Fibroblast of mammary gland (primary cell): ENCODE measurements around the gene AFF3.
"Not testable (repeated sequence)": the region's sequence is repeated elsewhere in the genome, so short reads cannot be mapped to it uniquely, and the experiment has no call there.

Experiments
- DNase-seq: peaks from one replicate; pipeline ENCODE4 v3.0.0-alpha.2; 2010; ENCODE audit warnings: low read depth
- H3K4me3 ChIP-seq: 2 replicates; pipeline ENCODE4 v1.5.1; 2011; ENCODE audit warnings: low read depth, mild to moderate bottlenecking, low read length, moderate library complexity; ENCODE audit not compliant: control insufficient read depth
- TF ChIP-seq, protein P1 (sequence below): conservative IDR thresholded peaks from 2 replicates; pipeline ENCODE4 v1.5.1; 2011; ENCODE audit warnings: low read depth, low read length, inconsistent platforms; ENCODE audit not compliant: control insufficient read depth, insufficient read depth

Gene AFF3

DNA sequence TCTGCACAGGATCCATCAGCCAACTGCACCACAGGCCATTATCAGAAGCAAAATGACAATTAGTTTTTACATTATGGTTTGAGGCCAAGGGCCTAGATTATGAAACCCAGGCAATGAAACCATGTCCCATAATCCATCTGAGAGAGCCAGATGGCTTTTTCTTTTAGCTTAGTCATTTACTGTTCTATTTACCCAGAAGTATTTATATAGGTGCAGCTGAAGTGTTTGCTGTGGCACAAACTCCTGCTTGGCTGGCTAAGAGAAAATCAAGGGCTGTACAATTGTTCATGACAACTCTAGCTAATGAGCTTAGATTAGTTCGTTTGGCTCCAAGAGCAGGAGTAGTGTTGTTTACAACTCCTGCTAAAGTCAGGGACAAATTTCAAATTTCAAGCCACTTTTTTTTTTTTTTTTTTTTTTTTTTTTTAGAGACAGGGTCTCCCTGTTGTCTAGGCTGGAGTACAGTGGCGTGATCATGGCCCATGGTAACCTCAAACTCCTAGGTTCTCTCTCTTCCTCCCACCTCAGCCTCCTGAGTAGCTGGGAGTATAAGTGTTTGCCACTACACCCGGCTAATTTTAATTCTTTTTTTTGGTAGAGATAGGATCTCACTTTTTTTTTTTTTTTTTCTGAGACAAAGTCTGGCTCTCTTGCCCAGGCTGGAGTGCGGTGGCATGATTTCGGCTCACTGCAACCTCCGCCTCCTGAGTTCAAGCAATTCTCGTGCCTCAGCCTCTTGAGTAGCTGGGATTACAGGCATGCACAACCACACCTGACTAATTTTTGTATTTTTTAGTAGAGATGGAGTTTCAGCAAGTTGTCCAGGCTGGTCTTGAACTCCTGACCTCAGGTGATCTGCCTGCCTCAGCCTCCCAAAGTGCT lies 634.2 kb downstream of the AFF3 start:
- TF ChIP-seq, protein P1, sequence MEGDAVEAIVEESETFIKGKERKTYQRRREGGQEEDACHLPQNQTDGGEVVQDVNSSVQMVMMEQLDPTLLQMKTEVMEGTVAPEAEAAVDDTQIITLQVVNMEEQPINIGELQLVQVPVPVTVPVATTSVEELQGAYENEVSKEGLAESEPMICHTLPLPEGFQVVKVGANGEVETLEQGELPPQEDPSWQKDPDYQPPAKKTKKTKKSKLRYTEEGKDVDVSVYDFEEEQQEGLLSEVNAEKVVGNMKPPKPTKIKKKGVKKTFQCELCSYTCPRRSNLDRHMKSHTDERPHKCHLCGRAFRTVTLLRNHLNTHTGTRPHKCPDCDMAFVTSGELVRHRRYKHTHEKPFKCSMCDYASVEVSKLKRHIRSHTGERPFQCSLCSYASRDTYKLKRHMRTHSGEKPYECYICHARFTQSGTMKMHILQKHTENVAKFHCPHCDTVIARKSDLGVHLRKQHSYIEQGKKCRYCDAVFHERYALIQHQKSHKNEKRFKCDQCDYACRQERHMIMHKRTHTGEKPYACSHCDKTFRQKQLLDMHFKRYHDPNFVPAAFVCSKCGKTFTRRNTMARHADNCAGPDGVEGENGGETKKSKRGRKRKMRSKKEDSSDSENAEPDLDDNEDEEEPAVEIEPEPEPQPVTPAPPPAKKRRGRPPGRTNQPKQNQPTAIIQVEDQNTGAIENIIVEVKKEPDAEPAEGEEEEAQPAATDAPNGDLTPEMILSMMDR = no peak
- no peak for DNase-seq
- no peak overlapping the region for H3K4me3 ChIP-seq

- TF ChIP-seq, protein P1 = no peak
- DNase-seq = no peak
- H3K4me3 ChIP-seq = no peak overlapping the region
Observed at GRCh38 chr2:99504844-99505584, 637.4 kb downstream of the AFF3 start.

DNA sequence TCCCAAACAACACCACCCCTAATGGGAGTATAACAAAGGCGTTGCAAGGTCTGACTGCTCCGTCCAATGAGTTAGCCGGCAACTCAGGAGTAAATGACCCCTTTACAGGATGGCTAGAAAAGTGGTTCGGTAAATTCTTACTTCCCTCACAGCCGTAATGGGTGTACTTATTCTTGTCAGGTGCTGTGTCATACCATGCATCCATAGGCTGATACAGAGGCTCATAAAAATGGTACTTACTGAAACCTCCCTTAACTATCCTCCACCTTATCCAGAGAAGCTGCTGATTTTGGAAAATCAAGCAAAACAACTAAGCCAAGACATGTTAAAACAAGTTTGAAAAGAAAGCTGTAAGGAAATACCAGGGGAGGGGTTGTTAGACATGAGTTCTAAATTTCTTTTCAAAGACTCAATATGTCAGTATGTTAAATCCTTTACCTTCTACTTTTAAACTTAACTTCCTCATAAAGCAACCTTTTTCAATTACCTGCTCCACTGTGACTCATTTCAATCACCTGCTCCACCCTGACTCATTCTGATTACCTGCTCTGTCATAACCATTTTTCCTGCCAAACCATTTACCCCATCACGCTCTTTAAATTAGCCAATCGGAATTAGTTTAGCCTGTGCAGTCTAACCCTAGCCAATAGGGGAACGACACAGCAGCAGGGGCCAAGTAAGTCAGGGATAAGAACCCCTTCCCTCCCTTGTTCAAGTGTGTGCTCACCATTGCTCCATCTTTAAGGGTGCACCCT lies 638.6 kb downstream of the AFF3 start:
- not testable (repeated sequence) for DNase-seq, H3K4me3 ChIP-seq

- no peak for DNase-seq
- no peak overlapping the region for H3K4me3 ChIP-seq
- TF ChIP-seq, protein P1 = no peak
Observed at GRCh38 chr2:99496021-99496420, 646.4 kb downstream of the AFF3 start.
